ENCODE measurements around the gene KRTAP16-1.

KRTAP16-1 gene

DNA sequence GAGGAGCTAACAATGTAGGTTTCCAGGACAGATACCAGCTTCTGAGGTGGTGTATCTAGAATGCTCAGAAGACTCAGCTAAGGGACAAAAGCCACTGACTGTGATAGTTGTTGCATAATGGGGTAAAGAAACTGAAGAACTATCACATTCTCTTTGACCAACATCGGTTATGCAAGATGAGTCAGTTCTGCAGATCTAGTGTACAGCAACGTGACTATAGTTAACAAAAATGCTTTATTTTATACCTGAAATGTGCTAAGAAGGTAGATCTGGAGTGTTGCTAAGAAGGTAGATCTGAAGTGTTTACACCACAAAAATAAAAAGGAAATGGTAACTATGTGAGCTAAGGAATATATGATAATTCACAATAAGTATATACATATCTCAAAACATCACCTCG lies 41.4 kb downstream of the KRTAP16-1 start:
- Histone ChIP-seq H3K27me3 (replicated peaks; ENCODE audit: control insufficient read depth, insufficient read depth, low read length) (no peaks in the 10 kb centered on the region), H3K36me3 (ENCODE audit: control insufficient read depth, insufficient read depth, low read length) (no peaks in the 10 kb centered on the region), H3K4me3 (replicated peaks; ENCODE audit: low read depth, low read length) (no peak overlapping the region)
- no peak for DNase-seq (ENCODE audit: extremely low read depth, insufficient read length)
- TF ChIP-seq, protein P1, sequence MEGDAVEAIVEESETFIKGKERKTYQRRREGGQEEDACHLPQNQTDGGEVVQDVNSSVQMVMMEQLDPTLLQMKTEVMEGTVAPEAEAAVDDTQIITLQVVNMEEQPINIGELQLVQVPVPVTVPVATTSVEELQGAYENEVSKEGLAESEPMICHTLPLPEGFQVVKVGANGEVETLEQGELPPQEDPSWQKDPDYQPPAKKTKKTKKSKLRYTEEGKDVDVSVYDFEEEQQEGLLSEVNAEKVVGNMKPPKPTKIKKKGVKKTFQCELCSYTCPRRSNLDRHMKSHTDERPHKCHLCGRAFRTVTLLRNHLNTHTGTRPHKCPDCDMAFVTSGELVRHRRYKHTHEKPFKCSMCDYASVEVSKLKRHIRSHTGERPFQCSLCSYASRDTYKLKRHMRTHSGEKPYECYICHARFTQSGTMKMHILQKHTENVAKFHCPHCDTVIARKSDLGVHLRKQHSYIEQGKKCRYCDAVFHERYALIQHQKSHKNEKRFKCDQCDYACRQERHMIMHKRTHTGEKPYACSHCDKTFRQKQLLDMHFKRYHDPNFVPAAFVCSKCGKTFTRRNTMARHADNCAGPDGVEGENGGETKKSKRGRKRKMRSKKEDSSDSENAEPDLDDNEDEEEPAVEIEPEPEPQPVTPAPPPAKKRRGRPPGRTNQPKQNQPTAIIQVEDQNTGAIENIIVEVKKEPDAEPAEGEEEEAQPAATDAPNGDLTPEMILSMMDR (IDR thresholded peaks at IDR 0.05; ENCODE audit: insufficient read depth, low read length, poor library complexity, severe bottlenecking), result no peak

DNA sequence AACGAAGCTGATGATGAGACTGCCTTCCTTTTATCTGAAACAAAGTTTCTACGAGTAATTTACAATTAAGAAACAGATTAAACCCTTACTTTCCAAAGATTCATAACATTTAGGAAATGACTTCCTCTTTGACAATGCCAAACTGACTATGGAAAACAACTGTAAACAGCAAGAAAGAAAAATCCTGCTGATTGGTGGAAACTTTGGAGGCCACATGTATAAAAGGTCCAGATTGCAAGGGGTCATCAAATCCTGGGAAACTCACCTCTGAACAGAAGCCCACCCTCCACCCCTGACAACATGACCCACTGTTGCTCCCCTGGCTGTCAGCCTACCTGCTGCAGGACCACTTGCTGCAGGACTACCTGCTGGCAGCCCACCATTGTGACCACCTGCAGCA lies 44.0 kb downstream of the KRTAP16-1 start, which contains the start of gene KRTAP9-6:
TSS of gene KRTAP9-6 (plus strand) at position 301 of the 400 bp plus-strand sequence. CDS start at position 301, 0 bp downstream.
- no peak for DNase-seq (ENCODE audit: extremely low read depth, insufficient read length)
- TF ChIP-seq, protein P1 (IDR thresholded peaks at IDR 0.05; ENCODE audit: insufficient read depth, low read length, poor library complexity, severe bottlenecking), result no peak
- H3K27me3 ChIP-seq (replicated peaks; ENCODE audit: control insufficient read depth, insufficient read depth, low read length), result no peaks in the 10 kb centered on the region
- no peaks in the 10 kb centered on the region for H3K36me3 ChIP-seq (ENCODE audit: control insufficient read depth, insufficient read depth, low read length)
- H3K4me3 ChIP-seq (replicated peaks; ENCODE audit: low read depth, low read length), result no peak within 1 kb of the TSS

DNA sequence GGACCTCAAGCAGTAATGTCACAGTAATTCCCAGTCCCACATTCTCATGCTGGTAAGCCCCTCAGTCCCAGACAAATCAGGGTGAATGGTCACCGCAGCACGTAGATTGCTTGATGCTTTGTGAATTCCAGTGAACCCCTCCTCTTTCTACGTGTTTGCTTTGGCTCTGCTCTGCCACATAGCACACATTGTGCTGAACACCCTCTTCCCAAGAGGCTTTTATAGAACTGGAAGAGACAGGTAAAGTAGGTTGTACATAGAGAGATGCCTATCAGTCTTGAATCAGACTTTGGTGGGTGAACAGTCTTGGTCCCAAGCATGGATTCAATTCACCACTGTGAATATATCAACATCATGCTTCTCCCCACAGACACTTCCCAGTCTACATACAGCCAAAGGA lies 44.5 kb downstream of the KRTAP16-1 start:
- DNase-seq (ENCODE audit: extremely low read depth, insufficient read length), result no peak
- H3K27me3 ChIP-seq (replicated peaks; ENCODE audit: control insufficient read depth, insufficient read depth, low read length), result no peaks in the 10 kb centered on the region
- TF ChIP-seq, protein P1 (IDR thresholded peaks at IDR 0.05; ENCODE audit: insufficient read depth, low read length, poor library complexity, severe bottlenecking), result no peak
- no peaks in the 10 kb centered on the region for H3K36me3 ChIP-seq (ENCODE audit: control insufficient read depth, insufficient read depth, low read length)
- no peak overlapping the region for H3K4me3 ChIP-seq (replicated peaks; ENCODE audit: low read depth, low read length)

DNA sequence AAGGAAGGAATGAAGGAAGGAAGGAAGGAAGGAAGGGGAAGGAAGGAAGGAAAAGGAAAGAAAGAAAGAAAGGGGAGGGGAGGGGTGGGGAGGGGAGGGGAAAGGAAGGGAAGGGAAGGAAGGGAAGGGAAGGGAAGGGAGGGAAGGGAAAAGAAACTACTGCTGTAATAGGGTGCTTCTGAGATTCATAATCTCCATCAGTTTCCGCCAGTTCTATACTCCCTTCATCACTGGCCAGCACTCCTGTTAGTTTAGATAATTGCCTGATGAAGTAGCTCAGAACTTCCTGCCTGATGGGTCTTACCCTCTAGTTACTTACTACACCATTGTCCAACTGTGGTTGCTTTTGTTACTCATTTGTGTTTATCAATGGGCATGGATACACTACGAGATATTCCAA lies 45.9 kb downstream of the KRTAP16-1 start:
- Histone ChIP-seq H3K27me3 (replicated peaks; ENCODE audit: control insufficient read depth, insufficient read depth, low read length) (no peaks in the 10 kb centered on the region), H3K4me3 (replicated peaks; ENCODE audit: low read depth, low read length) (no peak overlapping the region), H3K36me3 (ENCODE audit: control insufficient read depth, insufficient read depth, low read length) (no peaks in the 10 kb centered on the region)
- TF ChIP-seq, protein P1 (IDR thresholded peaks at IDR 0.05; ENCODE audit: insufficient read depth, low read length, poor library complexity, severe bottlenecking), result no peak
- DNase-seq (ENCODE audit: extremely low read depth, insufficient read length), result no peak

DNA sequence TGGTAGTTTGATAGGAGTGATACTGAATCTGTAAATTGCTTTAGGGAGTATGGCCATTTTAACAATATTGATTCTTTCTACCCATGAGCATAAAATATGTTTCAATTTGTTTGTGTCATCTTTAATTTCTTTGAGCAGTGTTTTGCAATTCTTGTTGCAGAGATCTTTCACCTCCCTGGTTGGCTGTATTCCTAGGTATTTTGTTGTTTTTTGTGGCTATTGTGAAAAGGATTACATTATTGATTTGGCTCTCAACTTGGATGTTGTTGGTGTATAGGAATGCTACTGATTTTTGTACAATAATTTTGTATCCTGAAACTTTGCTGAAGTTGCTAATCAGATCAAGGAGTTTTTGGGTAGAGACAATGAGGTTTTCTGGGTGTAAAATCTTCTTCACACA lies 50.7 kb downstream of the KRTAP16-1 start:
- H3K27me3 ChIP-seq (replicated peaks; ENCODE audit: control insufficient read depth, insufficient read depth, low read length), result no peaks in the 10 kb centered on the region
- TF ChIP-seq, protein P1 (IDR thresholded peaks at IDR 0.05; ENCODE audit: insufficient read depth, low read length, poor library complexity, severe bottlenecking), result no peak
- H3K36me3 ChIP-seq (ENCODE audit: control insufficient read depth, insufficient read depth, low read length), result no peaks in the 10 kb centered on the region
- DNase-seq (ENCODE audit: extremely low read depth, insufficient read length), result no peak
- no peak overlapping the region for H3K4me3 ChIP-seq (replicated peaks; ENCODE audit: low read depth, low read length)

Measured in GM06990 (cell line).